SK-N-SH (cell line): ENCODE data around the gene SYNPO2.
"Not testable (repeated sequence)": the region's sequence is repeated elsewhere in the genome, so short reads cannot be mapped to it uniquely, and the experiment has no call there.

Experiments used
- EP300 ChIP-seq, 2 experiments: IDR thresholded peaks; 2 replicates each; pipeline versions ENCODE4 v1.4.0 to v1.6.1; 2012; ENCODE audit warnings: borderline replicate concordance in 1 of 2, low read depth in 1 of 2, low read length in 1 of 2
- RXRA ChIP-seq: IDR thresholded peaks from 2 replicates; pipeline ENCODE4 v1.4.0; 2012; ENCODE audit warnings: low read depth, mild to moderate bottlenecking, borderline replicate concordance
- SIN3A ChIP-seq: IDR thresholded peaks from 2 replicates; pipeline ENCODE4 v1.6.1; 2012; ENCODE audit warnings: low read depth, mild to moderate bottlenecking, low read length, moderate library complexity, borderline replicate concordance
- TCF12 ChIP-seq: IDR thresholded peaks from 2 replicates; pipeline ENCODE4 v1.4.0; 2012
- TF ChIP-seq, protein P1 (sequence below): fragments of 200-600 bp; sonication (generic); IDR thresholded peaks from 2 replicates; pipeline ENCODE4 v1.6.1; 2017; ENCODE audit warnings: antibody characterized with exemption, mild to moderate bottlenecking, moderate library complexity
- TF ChIP-seq, protein P2 (sequence below): IDR thresholded peaks from 2 replicates; pipeline ENCODE4 v1.6.1; 2012; ENCODE audit warnings: mild to moderate bottlenecking, low read depth, low read length, moderate library complexity
- TF ChIP-seq, protein P3 (sequence below): fragments of 150-350 bp; IDR thresholded peaks from 2 replicates; pipeline ENCODE4 v1.6.1; 2017; ENCODE audit warnings: antibody characterized with exemption, low read length, low read depth, borderline replicate concordance
- TF ChIP-seq, protein P4 (sequence below): IDR thresholded peaks from 2 replicates; pipeline ENCODE4; 2012

DNA sequence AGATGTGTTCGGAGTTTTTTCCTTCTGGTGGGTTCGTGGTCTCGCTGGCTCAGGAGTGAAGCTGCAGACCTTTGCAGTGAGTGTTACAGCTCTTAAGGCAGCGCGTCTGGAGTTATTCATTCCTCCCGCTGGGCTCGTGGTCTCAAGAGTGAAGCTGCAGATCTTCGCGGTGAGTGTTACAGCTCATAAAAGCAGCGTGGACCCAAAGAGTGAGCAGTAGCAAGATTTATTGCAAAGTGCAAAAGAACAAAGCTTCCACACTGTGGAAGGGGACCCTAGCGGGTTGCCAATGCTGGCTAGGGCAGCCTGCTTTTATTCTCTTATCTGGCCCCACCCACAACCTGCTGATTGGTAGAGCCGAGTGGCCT, 87.5 kb downstream of the SYNPO2 start:
- TF ChIP-seq, protein P1, sequence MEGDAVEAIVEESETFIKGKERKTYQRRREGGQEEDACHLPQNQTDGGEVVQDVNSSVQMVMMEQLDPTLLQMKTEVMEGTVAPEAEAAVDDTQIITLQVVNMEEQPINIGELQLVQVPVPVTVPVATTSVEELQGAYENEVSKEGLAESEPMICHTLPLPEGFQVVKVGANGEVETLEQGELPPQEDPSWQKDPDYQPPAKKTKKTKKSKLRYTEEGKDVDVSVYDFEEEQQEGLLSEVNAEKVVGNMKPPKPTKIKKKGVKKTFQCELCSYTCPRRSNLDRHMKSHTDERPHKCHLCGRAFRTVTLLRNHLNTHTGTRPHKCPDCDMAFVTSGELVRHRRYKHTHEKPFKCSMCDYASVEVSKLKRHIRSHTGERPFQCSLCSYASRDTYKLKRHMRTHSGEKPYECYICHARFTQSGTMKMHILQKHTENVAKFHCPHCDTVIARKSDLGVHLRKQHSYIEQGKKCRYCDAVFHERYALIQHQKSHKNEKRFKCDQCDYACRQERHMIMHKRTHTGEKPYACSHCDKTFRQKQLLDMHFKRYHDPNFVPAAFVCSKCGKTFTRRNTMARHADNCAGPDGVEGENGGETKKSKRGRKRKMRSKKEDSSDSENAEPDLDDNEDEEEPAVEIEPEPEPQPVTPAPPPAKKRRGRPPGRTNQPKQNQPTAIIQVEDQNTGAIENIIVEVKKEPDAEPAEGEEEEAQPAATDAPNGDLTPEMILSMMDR: not testable (repeated sequence)
- not testable (repeated sequence) for TF ChIP-seq EP300 (IDR thresholded peaks at IDR 0.05; ENCODE audit: borderline replicate concordance in 1 of 2, low read depth in 1 of 2, low read length in 1 of 2); SIN3A; TCF12; RXRA
- TF ChIP-seq, protein P2, sequence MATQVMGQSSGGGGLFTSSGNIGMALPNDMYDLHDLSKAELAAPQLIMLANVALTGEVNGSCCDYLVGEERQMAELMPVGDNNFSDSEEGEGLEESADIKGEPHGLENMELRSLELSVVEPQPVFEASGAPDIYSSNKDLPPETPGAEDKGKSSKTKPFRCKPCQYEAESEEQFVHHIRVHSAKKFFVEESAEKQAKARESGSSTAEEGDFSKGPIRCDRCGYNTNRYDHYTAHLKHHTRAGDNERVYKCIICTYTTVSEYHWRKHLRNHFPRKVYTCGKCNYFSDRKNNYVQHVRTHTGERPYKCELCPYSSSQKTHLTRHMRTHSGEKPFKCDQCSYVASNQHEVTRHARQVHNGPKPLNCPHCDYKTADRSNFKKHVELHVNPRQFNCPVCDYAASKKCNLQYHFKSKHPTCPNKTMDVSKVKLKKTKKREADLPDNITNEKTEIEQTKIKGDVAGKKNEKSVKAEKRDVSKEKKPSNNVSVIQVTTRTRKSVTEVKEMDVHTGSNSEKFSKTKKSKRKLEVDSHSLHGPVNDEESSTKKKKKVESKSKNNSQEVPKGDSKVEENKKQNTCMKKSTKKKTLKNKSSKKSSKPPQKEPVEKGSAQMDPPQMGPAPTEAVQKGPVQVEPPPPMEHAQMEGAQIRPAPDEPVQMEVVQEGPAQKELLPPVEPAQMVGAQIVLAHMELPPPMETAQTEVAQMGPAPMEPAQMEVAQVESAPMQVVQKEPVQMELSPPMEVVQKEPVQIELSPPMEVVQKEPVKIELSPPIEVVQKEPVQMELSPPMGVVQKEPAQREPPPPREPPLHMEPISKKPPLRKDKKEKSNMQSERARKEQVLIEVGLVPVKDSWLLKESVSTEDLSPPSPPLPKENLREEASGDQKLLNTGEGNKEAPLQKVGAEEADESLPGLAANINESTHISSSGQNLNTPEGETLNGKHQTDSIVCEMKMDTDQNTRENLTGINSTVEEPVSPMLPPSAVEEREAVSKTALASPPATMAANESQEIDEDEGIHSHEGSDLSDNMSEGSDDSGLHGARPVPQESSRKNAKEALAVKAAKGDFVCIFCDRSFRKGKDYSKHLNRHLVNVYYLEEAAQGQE: not testable (repeated sequence)
- TF ChIP-seq, protein P3, sequence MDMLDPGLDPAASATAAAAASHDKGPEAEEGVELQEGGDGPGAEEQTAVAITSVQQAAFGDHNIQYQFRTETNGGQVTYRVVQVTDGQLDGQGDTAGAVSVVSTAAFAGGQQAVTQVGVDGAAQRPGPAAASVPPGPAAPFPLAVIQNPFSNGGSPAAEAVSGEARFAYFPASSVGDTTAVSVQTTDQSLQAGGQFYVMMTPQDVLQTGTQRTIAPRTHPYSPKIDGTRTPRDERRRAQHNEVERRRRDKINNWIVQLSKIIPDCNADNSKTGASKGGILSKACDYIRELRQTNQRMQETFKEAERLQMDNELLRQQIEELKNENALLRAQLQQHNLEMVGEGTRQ: not testable (repeated sequence)
- TF ChIP-seq, protein P4, sequence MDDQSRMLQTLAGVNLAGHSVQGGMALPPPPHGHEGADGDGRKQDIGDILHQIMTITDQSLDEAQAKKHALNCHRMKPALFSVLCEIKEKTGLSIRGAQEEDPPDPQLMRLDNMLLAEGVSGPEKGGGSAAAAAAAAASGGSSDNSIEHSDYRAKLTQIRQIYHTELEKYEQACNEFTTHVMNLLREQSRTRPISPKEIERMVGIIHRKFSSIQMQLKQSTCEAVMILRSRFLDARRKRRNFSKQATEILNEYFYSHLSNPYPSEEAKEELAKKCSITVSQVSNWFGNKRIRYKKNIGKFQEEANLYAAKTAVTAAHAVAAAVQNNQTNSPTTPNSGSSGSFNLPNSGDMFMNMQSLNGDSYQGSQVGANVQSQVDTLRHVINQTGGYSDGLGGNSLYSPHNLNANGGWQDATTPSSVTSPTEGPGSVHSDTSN: not testable (repeated sequence)
